SK-N-SH (cell line): Measurements from ENCODE around the gene GNG4. TPM values are rescaled to one million over a fixed set of nuclear protein-coding genes. Genes with fewer than 3 reads are reported as not detected.

Experiments
- CTCF ChIA-PET: fragments of 300-600, 350-600 bp; formaldehyde crosslinking; extraction: SDS; loops from one replicate; lab custom pipeline; 2021; lab: Yijun Ruan, JAX
- POLR2A ChIA-PET: fragments of 350-600 bp; sonication (Branson Sonifier 250); formaldehyde crosslinking; extraction: SDS; loops from one replicate; lab custom pipeline; 2020; ENCODE audit warnings: antibody characterized with exemption, inconsistent platforms; lab: Yijun Ruan, JAX
- DNase-seq: peaks from one replicate; pipeline ENCODE4 v3.0.0; 2012
- H2AFZ ChIP-seq: fragments of 200-600 bp; sonication (generic); 2 replicates; pipeline ENCODE4 v1.8.1; 2016; ENCODE audit warnings: antibody characterized with exemption, mild to moderate bottlenecking, low read depth
- H3F3A ChIP-seq: fragments of 200-600 bp; sonication (generic); replicated peaks from 2 replicates; pipeline ENCODE3; 2016; ENCODE audit warnings: antibody characterized with exemption, mild to moderate bottlenecking; ENCODE audit not compliant: insufficient read depth
- H3K27ac ChIP-seq, 2 experiments: fragments of 200-500 bp in 1 of 2; fragments of 200-600 bp in 1 of 2; sonication (Bioruptor generic) in 1 of 2; sonication (generic), shearing (Covaris generic) in 1 of 2; 2 replicates each; pipeline versions ENCODE4 v1.5.1 to v1.6.1; 2014 to 2016; ENCODE audit warnings: low read depth in 2 of 2, inconsistent platforms in 1 of 2, low read length in 1 of 2, mild to moderate bottlenecking in 1 of 2, mixed read lengths in 1 of 2
- H3K27me3 ChIP-seq: fragments of 200-600 bp; sonication (generic), shearing (Covaris generic); 2 replicates; pipeline ENCODE4 v1.6.1; 2016; ENCODE audit warnings: mixed run types; ENCODE audit not compliant: insufficient read depth
- H3K36me3 ChIP-seq, 2 experiments: fragments of 200-500 bp in 1 of 2; fragments of 200-600 bp in 1 of 2; sonication (Bioruptor generic) in 1 of 2; sonication (generic) in 1 of 2; replicated peaks in 1 of 2; 2 replicates each; pipeline versions ENCODE3 to v1.5.1; 2014 to 2016; ENCODE audit warnings: low read length in 1 of 2, mild to moderate bottlenecking in 1 of 2; ENCODE audit not compliant: insufficient read depth in 2 of 2, control insufficient read depth in 1 of 2
- H3K4me1 ChIP-seq, 2 experiments: fragments of 200-500 bp in 1 of 2; fragments of 200-600 bp in 1 of 2; sonication (Bioruptor generic) in 1 of 2; sonication (generic), shearing (Covaris generic) in 1 of 2; 2 replicates each; pipeline versions ENCODE4 v1.5.1 to v1.6.1; 2014 to 2016; ENCODE audit warnings: low read depth in 1 of 2, low read length in 1 of 2, mixed run types in 1 of 2; ENCODE audit not compliant: insufficient read depth in 2 of 2, control insufficient read depth in 1 of 2
- H3K4me2 ChIP-seq: fragments of 200-600 bp; sonication (generic), shearing (Covaris generic); 2 replicates; pipeline ENCODE4 v1.6.1; 2017; ENCODE audit warnings: mixed run types
- H3K4me3 ChIP-seq, 2 experiments: fragments of 200-500 bp in 1 of 2; fragments of 200-600 bp in 1 of 2; sonication (Bioruptor generic) in 1 of 2; sonication (generic), shearing (Covaris generic) in 1 of 2; 2 replicates each; pipeline versions ENCODE4 v1.5.1 to v1.8.1; 2014 to 2016; ENCODE audit warnings: low read depth in 2 of 2, inconsistent platforms in 1 of 2, low read length in 1 of 2, mild to moderate bottlenecking in 1 of 2, mixed read lengths in 1 of 2, moderate library complexity in 1 of 2
- H3K79me2 ChIP-seq: fragments of 200-600 bp; sonication (generic); 2 replicates; pipeline ENCODE4 v1.8.1; 2017; ENCODE audit warnings: mild to moderate bottlenecking; ENCODE audit not compliant: insufficient read depth
- H3K9ac ChIP-seq: fragments of 200-600 bp; sonication (generic); 2 replicates; pipeline ENCODE4 v1.6.1; 2017; ENCODE audit warnings: mixed run types
- H3K9me2 ChIP-seq: fragments of 200-600 bp; sonication (generic); 2 replicates; pipeline ENCODE4 v1.6.1; 2017; ENCODE audit warnings: mixed run types
- H3K9me3 ChIP-seq: fragments of 200-600 bp; sonication (generic); 2 replicates; pipeline ENCODE4 v1.6.1; 2017; ENCODE audit warnings: mixed run types, mild to moderate bottlenecking, moderate library complexity
- H4K20me1 ChIP-seq: fragments of 200-600 bp; sonication (generic); 2 replicates; pipeline ENCODE4 v1.6.1; 2017; ENCODE audit warnings: mild to moderate bottlenecking, mixed run types; ENCODE audit not compliant: insufficient read depth
- CTCF ChIP-seq: fragments of 200-600 bp; sonication (generic); IDR thresholded peaks from 2 replicates; pipeline ENCODE4 v1.6.1; 2017; ENCODE audit warnings: antibody characterized with exemption, mild to moderate bottlenecking, moderate library complexity
- ELF1 ChIP-seq: IDR thresholded peaks from 2 replicates; pipeline ENCODE4 v1.4.0; 2012
- EP300 ChIP-seq, 2 experiments: IDR thresholded peaks; 2 replicates each; pipeline versions ENCODE4 v1.4.0 to v1.6.1; 2012; ENCODE audit warnings: borderline replicate concordance in 1 of 2, low read depth in 1 of 2, low read length in 1 of 2
- FOSL2 ChIP-seq: IDR thresholded peaks from 2 replicates; pipeline ENCODE4 v1.4.0; 2012; ENCODE audit warnings: low read depth, mild to moderate bottlenecking, moderate library complexity, borderline replicate concordance
- FOXJ3 ChIP-seq: sonication (generic); formaldehyde crosslinking; IDR thresholded peaks from 2 replicates; pipeline ENCODE4 v1.5.1; 2020; ENCODE audit warnings: mild to moderate bottlenecking, missing genetic modification reagents
- FOXM1 ChIP-seq: IDR thresholded peaks from 2 replicates; pipeline ENCODE4 v1.4.0; 2012; ENCODE audit warnings: low read depth, mild to moderate bottlenecking
- GABPA ChIP-seq: IDR thresholded peaks from 2 replicates; pipeline ENCODE4 v1.4.0; 2012; ENCODE audit warnings: low read depth, mild to moderate bottlenecking
- GATA2 ChIP-seq: sonication (generic); formaldehyde crosslinking; IDR thresholded peaks from 2 replicates; pipeline ENCODE4 v1.5.0; 2020; ENCODE audit warnings: mild to moderate bottlenecking, missing genetic modification reagents
- IRF3 ChIP-seq: fragments of 150-350 bp; IDR thresholded peaks from 2 replicates; pipeline ENCODE4 v1.6.1; 2016; ENCODE audit warnings: mild to moderate bottlenecking, low read depth, low read length
- MEF2A ChIP-seq: IDR thresholded peaks from 2 replicates; pipeline ENCODE4 v1.4.0; 2012; ENCODE audit warnings: low read depth, borderline replicate concordance
- MXI1 ChIP-seq: IDR thresholded peaks from 2 replicates; pipeline ENCODE4 v1.6.1; 2012; ENCODE audit warnings: mild to moderate bottlenecking, low read depth, low read length, improper control_type of control experiment
- NRF1 ChIP-seq: IDR thresholded peaks from 2 replicates; pipeline ENCODE4 v1.6.1; 2012; ENCODE audit warnings: low read depth, mild to moderate bottlenecking, low read length
- RAD21 ChIP-seq: IDR thresholded peaks from 2 replicates; pipeline ENCODE4 v1.6.1; 2012; ENCODE audit warnings: mild to moderate bottlenecking, low read length
- REST ChIP-seq: IDR thresholded peaks from 2 replicates; pipeline ENCODE4 v1.6.1; 2012; ENCODE audit warnings: mild to moderate bottlenecking, low read depth, low read length, moderate library complexity
- TAF1 ChIP-seq: IDR thresholded peaks from 2 replicates; pipeline ENCODE4 v1.6.1; 2012; ENCODE audit warnings: low read depth, mild to moderate bottlenecking, low read length, moderate library complexity, borderline replicate concordance
- TCF12 ChIP-seq: IDR thresholded peaks from 2 replicates; pipeline ENCODE4 v1.4.0; 2012
- TEAD4 ChIP-seq: IDR thresholded peaks from 2 replicates; pipeline ENCODE4 v1.4.0; 2012; ENCODE audit warnings: mild to moderate bottlenecking, borderline replicate concordance; ENCODE audit not compliant: insufficient read depth
- USF1 ChIP-seq: IDR thresholded peaks from 2 replicates; pipeline ENCODE4 v1.4.0; 2012; ENCODE audit warnings: low read depth, borderline replicate concordance
- ZBTB33 ChIP-seq: IDR thresholded peaks from 2 replicates; pipeline ENCODE4 v1.4.0; 2012; ENCODE audit warnings: low read depth, borderline replicate concordance
- WGBS: methylation state at CpG from one replicate; pipeline ENCODE4 v1.1.6; 2017; ENCODE audit warnings: low lambda C conversion rate; 5-methylcytosine and 5-hydroxymethylcytosine counted together
- polyA plus RNA-seq, 3 experiments: library from polyadenylated mRNA; depleted of rRNA; stranded (reverse); fragments of >200 nt; gene quantifications; 2 replicates each; pipeline ENCODE4 v1.2.3, GENCODE V29; 2012

Gene GNG4
- polyA plus RNA-seq, 1 of the 3 experiments (the other 2 are of a cell fraction), result 1.6 TPM

- 61% methylated on average over 11 of the region's 12 CpGs for WGBS
- CTCF ChIA-PET, result interaction anchor here (1.1 to 1.4 kb wide), 3 partner anchors 9 to 12 kb away, joined by 3 to 4 read pairs (median 3); no protein-coding TSS in a partner anchor
- no peak for TF ChIP-seq RAD21
- TF ChIP-seq TAF1, result no peak
- TF ChIP-seq GABPA, result no peak
- no peak for TF ChIP-seq CTCF
- TF ChIP-seq, all 33 proteins: peak for 0
- H3K9me3 ChIP-seq, result no peaks in the 10 kb centered on the region
- POLR2A ChIA-PET, result no interaction called here
- H3K4me2 ChIP-seq, result no peak overlapping the region
- H3K27ac ChIP-seq, result no peak overlapping the region
- no peaks in the 10 kb centered on the region for H3K9me2 ChIP-seq
- H2AFZ ChIP-seq, result no peak overlapping the region
- H3K36me3 ChIP-seq, result no peaks in the 10 kb centered on the region
- H3K4me1 ChIP-seq, result no peaks in the 10 kb centered on the region
- H4K20me1 ChIP-seq, result no peaks in the 10 kb centered on the region
- no peaks in the 10 kb centered on the region for H3F3A ChIP-seq
- no peak overlapping the region for H3K4me3 ChIP-seq
- no peak overlapping the region for H3K9ac ChIP-seq
- DNase-seq, result no peak
- no peaks in the 10 kb centered on the region for H3K27me3 ChIP-seq
- H3K79me2 ChIP-seq, result no peaks in the 10 kb centered on the region
Observed at GRCh38 chr1:235588916-235589515, 60.6 kb downstream of the GNG4 start.

GRCh38 chr1:235588156-235588555, 61.4 kb downstream of the GNG4 start:
- no peak overlapping the region for H2AFZ ChIP-seq
- no peak for DNase-seq
- ChIA-PET POLR2A (no interaction called here), CTCF (interaction anchor here (1.0 to 1.3 kb wide), 3 partner anchors 10 to 20 kb away, joined by 3 to 4 read pairs (median 3); no protein-coding TSS in a partner anchor)
- H4K20me1 ChIP-seq, result no peaks in the 10 kb centered on the region
- 94% methylated on average over 9 of the region's 9 CpGs for WGBS
- H3K4me3 ChIP-seq, result no peak overlapping the region
- no peaks in the 10 kb centered on the region for H3K36me3 ChIP-seq
- no peak overlapping the region for H3K27ac ChIP-seq
- no peaks in the 10 kb centered on the region for H3K4me1 ChIP-seq
- no peak overlapping the region for H3K9ac ChIP-seq
- no peak overlapping the region for H3K4me2 ChIP-seq
- no peaks in the 10 kb centered on the region for H3K79me2 ChIP-seq
- no peaks in the 10 kb centered on the region for H3F3A ChIP-seq
- H3K27me3 ChIP-seq, result no peaks in the 10 kb centered on the region
- no peaks in the 10 kb centered on the region for H3K9me3 ChIP-seq
- no peaks in the 10 kb centered on the region for H3K9me2 ChIP-seq
- no peak for TF ChIP-seq GATA2
- TF ChIP-seq MXI1, result no peak
- no peak for TF ChIP-seq EP300 (IDR thresholded peaks at IDR 0.05; ENCODE audit: borderline replicate concordance in 1 of 2, low read depth in 1 of 2, low read length in 1 of 2)
- no peak for TF ChIP-seq FOXJ3 (CRISPR knock-in tag)
- no peak for TF ChIP-seq NRF1
- no peak for TF ChIP-seq TEAD4
- no peak for TF ChIP-seq IRF3
- no peak for TF ChIP-seq REST
- no peak for TF ChIP-seq ELF1
- TF ChIP-seq FOSL2, result no peak
- no peak for TF ChIP-seq FOXM1
- TF ChIP-seq USF1, result no peak
- no peak for TF ChIP-seq ZBTB33
- no peak for TF ChIP-seq MEF2A
- no peak for TF ChIP-seq TCF12
